ENCODE measurements around the gene GGACT. TPM values are rescaled to one million over a fixed set of nuclear protein-coding genes. Genes with fewer than 3 reads are reported as not detected.

The GGACT gene
- total and polyA plus RNA-seq, 2 of the 8 experiments (the other 6 are each of a cell fraction or from before 2014, with no cell fraction given): 1.1 to 1.5 TPM

Other genes starting within 250 kb of the GGACT start
- gene TMTC4, start 86.0 kb upstream of the GGACT start, total RNA-seq (2021; fragmentation: NEBNext Ultra II Directional; extraction: Animal tissue kit (Norgen Biotek cat#: 25700)): 42.0 and 42.6 TPM in 2 replicates
- 26.3 and 31.4 TPM in 2 replicates for gene TMTC4, start 86.0 kb upstream of the GGACT start, polyA plus RNA-seq (2011; rRNA removed)

Data from H1 (cell line).